ENCODE results near the gene PTPRN2. TPM values are rescaled to one million over a fixed set of nuclear protein-coding genes. Genes with fewer than 3 reads are reported as not detected.

PTPRN2 gene
- total RNA-seq, 4 donors from 2014 or later = 6.6 to 10.7 (median 8.2) TPM

DNA sequence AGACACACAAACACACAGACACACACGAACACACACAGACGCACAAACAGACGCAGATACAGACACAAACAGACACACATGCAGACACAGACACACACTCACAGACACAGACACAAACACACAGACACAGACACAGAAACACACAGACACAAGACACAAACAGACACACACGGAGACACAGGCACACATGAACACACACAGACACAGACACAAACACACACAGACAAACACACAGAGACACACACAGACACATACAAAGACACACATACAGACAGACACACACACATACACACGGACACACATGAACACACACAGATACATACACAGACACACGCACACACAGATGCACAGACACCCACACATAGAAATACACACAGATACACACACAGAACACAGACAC, 815.9 kb downstream of the PTPRN2 start:
- DNase-seq (ENCODE audit: low spot score in 2 of 2) = no peak
- H3K27ac ChIP-seq = no peak overlapping the region
- peaks cover 0 to 44% (median 0%) of the 10 kb centered on the region in 4 donors for H3K9me3 ChIP-seq
- no peaks in the 10 kb centered on the region for H3K4me1 ChIP-seq
- H3K4me3 ChIP-seq = no peak overlapping the region
- no peaks in the 10 kb centered on the region for H3K27me3 ChIP-seq
- no peak for TF ChIP-seq EP300 (IDR thresholded peaks at IDR 0.05)
- TF ChIP-seq, protein P1, sequence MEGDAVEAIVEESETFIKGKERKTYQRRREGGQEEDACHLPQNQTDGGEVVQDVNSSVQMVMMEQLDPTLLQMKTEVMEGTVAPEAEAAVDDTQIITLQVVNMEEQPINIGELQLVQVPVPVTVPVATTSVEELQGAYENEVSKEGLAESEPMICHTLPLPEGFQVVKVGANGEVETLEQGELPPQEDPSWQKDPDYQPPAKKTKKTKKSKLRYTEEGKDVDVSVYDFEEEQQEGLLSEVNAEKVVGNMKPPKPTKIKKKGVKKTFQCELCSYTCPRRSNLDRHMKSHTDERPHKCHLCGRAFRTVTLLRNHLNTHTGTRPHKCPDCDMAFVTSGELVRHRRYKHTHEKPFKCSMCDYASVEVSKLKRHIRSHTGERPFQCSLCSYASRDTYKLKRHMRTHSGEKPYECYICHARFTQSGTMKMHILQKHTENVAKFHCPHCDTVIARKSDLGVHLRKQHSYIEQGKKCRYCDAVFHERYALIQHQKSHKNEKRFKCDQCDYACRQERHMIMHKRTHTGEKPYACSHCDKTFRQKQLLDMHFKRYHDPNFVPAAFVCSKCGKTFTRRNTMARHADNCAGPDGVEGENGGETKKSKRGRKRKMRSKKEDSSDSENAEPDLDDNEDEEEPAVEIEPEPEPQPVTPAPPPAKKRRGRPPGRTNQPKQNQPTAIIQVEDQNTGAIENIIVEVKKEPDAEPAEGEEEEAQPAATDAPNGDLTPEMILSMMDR (IDR thresholded peaks at IDR 0.05) = no peak
- no peak for TF ChIP-seq POLR2A (IDR thresholded peaks at IDR 0.05)
- no peaks in the 10 kb centered on the region for H3K36me3 ChIP-seq
- 91 to 95% methylated on average over 6 of the region's 6 CpGs for WGBS, 2 donors

DNA sequence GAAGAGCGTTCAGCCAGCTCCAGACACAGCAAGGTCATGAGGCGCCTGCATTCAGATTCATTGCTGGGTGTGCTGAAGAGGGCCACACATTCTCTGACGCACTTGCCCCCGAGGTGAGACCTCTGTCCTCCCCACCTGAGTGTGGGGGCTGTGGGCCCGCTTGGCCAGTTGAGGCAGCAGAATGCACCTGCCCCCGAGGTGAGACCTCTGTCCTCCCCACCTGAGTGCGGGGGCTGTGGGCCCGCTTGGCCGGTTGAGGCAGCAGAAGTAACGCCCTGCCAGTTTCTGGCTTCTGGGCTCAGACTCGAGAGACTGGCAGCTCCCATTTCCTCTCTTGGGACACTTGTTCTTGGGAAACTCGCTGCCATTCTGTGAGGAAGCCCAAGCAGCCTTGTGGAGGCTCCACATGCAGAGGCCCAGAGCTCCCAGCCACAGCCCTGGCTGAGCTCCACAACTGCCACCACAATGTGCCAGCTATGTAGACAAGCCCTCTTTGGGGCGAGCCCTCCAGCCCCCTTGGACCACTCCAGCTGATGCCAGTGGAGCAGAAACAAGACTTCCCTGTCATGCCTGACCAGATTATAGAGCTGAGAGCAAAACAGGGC, 816.8 kb downstream of the PTPRN2 start:
- Histone ChIP-seq H3K4me1 (no peaks in the 10 kb centered on the region), H3K27me3 (no peaks in the 10 kb centered on the region), H3K4me3 (no peak overlapping the region), H3K9me3 (peaks cover 0 to 43% (median 0%) of the 10 kb centered on the region in 4 donors), H3K36me3 (no peaks in the 10 kb centered on the region), H3K27ac (no peak overlapping the region)
- no peak for DNase-seq (ENCODE audit: low spot score in 2 of 2)
- TF ChIP-seq, protein P1 (IDR thresholded peaks at IDR 0.05) = no peak
- TF ChIP-seq POLR2A (IDR thresholded peaks at IDR 0.05) (no peak), EP300 (IDR thresholded peaks at IDR 0.05) (no peak)
- 93 to 95% methylated on average over 13 of the region's 13 CpGs for WGBS, 2 donors

DNA sequence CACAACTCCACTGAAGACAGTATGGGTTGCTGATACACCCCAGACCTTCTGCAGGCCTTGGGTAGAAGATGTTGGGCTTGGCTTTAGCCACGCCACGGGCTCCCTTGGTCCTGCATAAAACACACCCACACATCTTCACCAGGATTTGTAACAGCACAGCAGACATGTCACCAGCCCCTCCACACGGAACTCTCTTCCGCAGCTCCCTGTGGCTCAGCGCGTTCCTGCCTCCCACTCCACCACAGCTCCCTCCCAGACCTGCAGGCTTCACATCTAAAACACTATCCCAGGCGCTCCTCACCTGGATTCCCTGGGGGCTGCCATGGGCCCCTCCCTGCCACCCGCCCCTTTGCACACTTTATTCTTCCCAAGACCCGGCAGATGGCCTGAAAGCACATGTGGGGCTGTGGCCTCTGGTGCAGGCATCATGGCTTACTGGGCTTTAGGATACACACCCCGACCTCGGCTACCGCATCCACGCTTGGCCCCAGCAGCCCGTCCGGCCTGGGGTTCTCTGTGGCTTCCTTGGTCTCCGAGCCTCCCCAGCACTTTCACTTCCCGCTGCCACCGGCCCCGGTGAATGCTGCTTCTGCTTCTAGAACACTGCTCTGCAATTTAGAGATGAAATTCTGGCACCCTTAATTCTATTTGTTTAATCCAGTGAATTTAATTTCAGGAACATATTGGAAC, 818.0 kb downstream of the PTPRN2 start:
- WGBS, 2 donors = 74 to 78% methylated on average over 19 of the region's 19 CpGs
- H3K27me3 ChIP-seq = no peaks in the 10 kb centered on the region
- peaks cover 0 to 46% (median 0%) of the 10 kb centered on the region in 4 donors for H3K9me3 ChIP-seq
- H3K4me3 ChIP-seq = no peak overlapping the region
- no peak overlapping the region for H3K27ac ChIP-seq
- no peaks in the 10 kb centered on the region for H3K36me3 ChIP-seq
- no peaks in the 10 kb centered on the region for H3K4me1 ChIP-seq
- DNase-seq (ENCODE audit: low spot score in 2 of 2) = no peak
- TF ChIP-seq POLR2A (IDR thresholded peaks at IDR 0.05) (no peak), EP300 (IDR thresholded peaks at IDR 0.05) (no peak)
- TF ChIP-seq, protein P1 (IDR thresholded peaks at IDR 0.05) = no peak

DNA sequence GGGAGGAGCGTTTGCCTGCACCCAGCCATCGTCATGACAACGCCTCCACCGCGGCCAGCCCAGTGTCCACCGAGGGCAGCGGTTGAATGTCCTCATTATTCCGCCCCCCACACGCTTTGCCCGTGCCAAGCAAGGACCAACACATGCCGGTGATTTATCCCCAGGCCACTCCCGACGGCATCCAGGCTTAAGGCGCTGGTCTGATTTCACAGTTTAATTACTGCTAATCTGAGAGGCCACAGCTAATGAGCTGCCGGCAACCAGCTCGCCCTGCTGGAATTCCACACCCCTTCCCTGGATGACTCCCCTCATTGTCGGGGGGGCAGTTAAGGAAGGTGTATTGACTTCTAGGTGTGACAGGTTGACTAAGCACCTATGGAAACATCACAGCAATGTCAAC, 818.5 kb downstream of the PTPRN2 start:
- H3K27ac ChIP-seq = no peak overlapping the region
- 46 to 49% methylated on average over 17 of the region's 17 CpGs for WGBS, 2 donors
- H3K9me3 ChIP-seq = peaks cover 0 to 49% (median 0%) of the 10 kb centered on the region in 4 donors
- no peaks in the 10 kb centered on the region for H3K4me1 ChIP-seq
- no peak overlapping the region for H3K4me3 ChIP-seq
- DNase-seq (ENCODE audit: low spot score in 2 of 2) = no peak
- H3K27me3 ChIP-seq = no peaks in the 10 kb centered on the region
- no peaks in the 10 kb centered on the region for H3K36me3 ChIP-seq
- TF ChIP-seq, protein P1 (IDR thresholded peaks at IDR 0.05) = no peak
- no peak for TF ChIP-seq POLR2A (IDR thresholded peaks at IDR 0.05)
- TF ChIP-seq EP300 (IDR thresholded peaks at IDR 0.05) = no peak

DNA sequence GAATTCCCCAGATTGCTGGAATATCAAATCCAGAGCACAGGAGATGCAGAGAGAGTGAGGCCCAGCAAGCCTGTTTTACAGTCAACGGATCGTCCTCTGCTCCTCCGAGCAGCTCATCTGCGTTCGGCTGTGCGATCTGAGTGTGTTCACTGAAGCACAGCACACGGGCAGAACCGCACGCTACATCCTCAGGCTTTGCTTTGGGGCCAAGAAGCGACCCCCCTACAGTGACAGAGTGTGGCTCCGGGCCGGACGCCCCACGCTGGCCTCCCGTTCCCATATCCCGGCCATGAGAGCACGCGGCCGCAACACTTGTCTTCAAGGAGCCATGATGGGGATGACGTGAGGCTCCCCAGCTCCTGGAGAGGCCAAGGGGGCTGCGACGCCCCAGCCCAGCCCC, 819.4 kb downstream of the PTPRN2 start:
- Histone ChIP-seq H3K9me3 (peaks cover 0 to 53% (median 0%) of the 10 kb centered on the region in 4 donors), H3K27ac (no peak overlapping the region), H3K36me3 (no peaks in the 10 kb centered on the region), H3K4me1 (no peaks in the 10 kb centered on the region), H3K4me3 (no peak overlapping the region), H3K27me3 (no peaks in the 10 kb centered on the region)
- 77 to 81% methylated on average over 12 to 22 of the region's 22 CpGs for WGBS, 2 donors
- TF ChIP-seq EP300 (IDR thresholded peaks at IDR 0.05) (no peak), POLR2A (IDR thresholded peaks at IDR 0.05) (no peak)
- DNase-seq (ENCODE audit: low spot score in 2 of 2) = no peak
